Measurements from ENCODE around the gene EGR2.

GRCh38 chr10:62806251-62806650, 9.9 kb downstream of the EGR2 start:
- TF ChIP-seq E2F4 (CRISPR knock-in tag; IDR thresholded peaks at IDR 0.05; ENCODE audit: borderline replicate concordance, low read depth): no peak
- no peak for TF ChIP-seq MAX (CRISPR knock-in tag; IDR thresholded peaks at IDR 0.05)
- no peak for TF ChIP-seq CREB1 (CRISPR knock-in tag; IDR thresholded peaks at IDR 0.05)
- TF ChIP-seq CTCF (IDR thresholded peaks at IDR 0.05): no peak
- no peak for TF ChIP-seq TCF7 (CRISPR knock-in tag; IDR thresholded peaks at IDR 0.05; ENCODE audit: low read depth)
- TF ChIP-seq ZNF263 (CRISPR knock-in tag; IDR thresholded peaks at IDR 0.05; ENCODE audit: low read depth): no peak
- TF ChIP-seq ATF3 (CRISPR knock-in tag; conservative IDR thresholded peaks at IDR 0.05): no peak
- no peak for TF ChIP-seq ZNF416 (CRISPR knock-in tag; IDR thresholded peaks at IDR 0.05)
- TF ChIP-seq HMGXB4 (CRISPR knock-in tag; IDR thresholded peaks at IDR 0.05): no peak
- no peak for TF ChIP-seq NR2C2 (CRISPR knock-in tag; IDR thresholded peaks at IDR 0.05)
- no peak for TF ChIP-seq SP1 (CRISPR knock-in tag; conservative IDR thresholded peaks at IDR 0.05)
